NCI-H2227 treated with DMSO at 0.1 percent for 48 hours (cell line): ENCODE data around the gene ATXN7L1.
A peak's percentile ranks its signal among the peaks of the same experiment; 100 is the strongest.

Experiments
- DNase-seq: peaks from one replicate; lab custom pipeline; 2025; lab: John Stamatoyannopoulos, UW

The ATXN7L1 gene

GRCh38 chr7:105644937-105645336 is 231.5 kb downstream of the ATXN7L1 start:
- DNase-seq, result no peak

- no peak for DNase-seq
These were observed 232.5 kb downstream of the ATXN7L1 start for GRCh38 chr7:105643851-105644250.

- peak; percentile 40 for DNase-seq
These were observed 233.0 kb downstream of the ATXN7L1 start for GRCh38 chr7:105643384-105643783.

GRCh38 chr7:105642264-105642663 is 234.1 kb downstream of the ATXN7L1 start:
- no peak for DNase-seq

GRCh38 chr7:105640956-105641810 is 235.2 kb downstream of the ATXN7L1 start:
- no peak for DNase-seq

- DNase-seq, result peak; percentile 56
These were observed 236.5 kb downstream of the ATXN7L1 start for GRCh38 chr7:105639667-105640493.

- peak; percentile 57 for DNase-seq
These were observed 237.4 kb downstream of the ATXN7L1 start for GRCh38 chr7:105638902-105639495.

GRCh38 chr7:105638334-105638733 is 238.1 kb downstream of the ATXN7L1 start:
- DNase-seq, result no peak

GRCh38 chr7:105637755-105638154 is 238.6 kb downstream of the ATXN7L1 start:
- no peak for DNase-seq

- DNase-seq, result no peak
These were observed 239.4 kb downstream of the ATXN7L1 start for GRCh38 chr7:105636982-105637381.

GRCh38 chr7:105635197-105635596 is 241.2 kb downstream of the ATXN7L1 start:
- DNase-seq, result peak; percentile 18

- DNase-seq, result no peak
These were observed 250.4 kb downstream of the ATXN7L1 start for GRCh38 chr7:105625986-105626385.

- DNase-seq, result no peak
These were observed 252.5 kb downstream of the ATXN7L1 start for GRCh38 chr7:105623906-105624305.

- DNase-seq, result no peak
These were observed 253.0 kb downstream of the ATXN7L1 start for GRCh38 chr7:105623378-105623777.

GRCh38 chr7:105622106-105622731 is 254.2 kb downstream of the ATXN7L1 start:
- DNase-seq, result no peak

GRCh38 chr7:105621617-105622016 is 254.8 kb downstream of the ATXN7L1 start:
- no peak for DNase-seq

GRCh38 chr7:105621176-105621575 is 255.2 kb downstream of the ATXN7L1 start:
- DNase-seq, result no peak

- no peak for DNase-seq
These were observed 256.8 kb downstream of the ATXN7L1 start for GRCh38 chr7:105619590-105619989.

- no peak for DNase-seq
These were observed 258.4 kb downstream of the ATXN7L1 start for GRCh38 chr7:105618016-105618296.

GRCh38 chr7:105617280-105618015 is 259.0 kb downstream of the ATXN7L1 start:
- no peak for DNase-seq

- no peak for DNase-seq
These were observed 262.0 kb downstream of the ATXN7L1 start for GRCh38 chr7:105614341-105614840.
